HG03571 (cell line): Measurements from ENCODE around the gene PRSS21.

Source experiments
- ATAC-seq: cut with Tn5 transposase; IDR thresholded peaks from one replicate; pipeline ENCODE4 v1.9.1; 2021; ENCODE audit not compliant: unreplicated experiment

PRSS21 gene

DNA sequence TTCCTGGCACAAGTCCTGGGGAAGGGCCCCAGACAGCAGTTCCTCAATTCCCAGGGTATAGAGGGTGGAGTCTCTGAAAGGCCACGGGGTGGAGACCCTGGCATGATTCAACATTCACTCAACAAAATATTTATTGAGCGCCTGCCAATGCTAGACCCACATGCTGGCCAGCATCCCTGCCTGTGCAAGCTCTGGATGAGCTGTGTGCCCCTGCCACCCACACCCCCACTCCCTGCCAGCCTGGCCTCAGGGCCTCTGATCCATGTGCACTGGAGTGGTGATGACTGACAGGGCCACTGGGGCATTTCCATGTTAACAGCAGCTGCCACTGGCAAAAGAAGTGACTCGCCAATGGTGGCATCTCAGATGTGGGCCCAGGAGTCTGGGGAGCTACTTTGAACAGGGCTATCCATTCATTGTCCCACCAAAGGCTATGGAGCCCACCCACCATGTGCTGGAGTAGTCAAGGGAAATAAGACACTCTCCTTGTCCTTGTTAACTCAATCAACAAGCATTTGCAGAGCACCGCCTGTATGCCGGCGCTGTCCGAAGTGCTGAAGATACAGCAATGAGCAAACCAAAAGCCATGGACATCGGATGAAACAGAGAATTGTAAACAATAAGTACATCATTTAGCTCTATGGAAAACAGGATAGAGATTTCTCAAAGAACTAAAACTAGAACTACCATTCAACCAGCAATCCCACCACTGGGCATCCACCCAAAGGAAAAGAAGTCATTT is 44.0 kb downstream of the PRSS21 start:
- ATAC-seq: no peak

DNA sequence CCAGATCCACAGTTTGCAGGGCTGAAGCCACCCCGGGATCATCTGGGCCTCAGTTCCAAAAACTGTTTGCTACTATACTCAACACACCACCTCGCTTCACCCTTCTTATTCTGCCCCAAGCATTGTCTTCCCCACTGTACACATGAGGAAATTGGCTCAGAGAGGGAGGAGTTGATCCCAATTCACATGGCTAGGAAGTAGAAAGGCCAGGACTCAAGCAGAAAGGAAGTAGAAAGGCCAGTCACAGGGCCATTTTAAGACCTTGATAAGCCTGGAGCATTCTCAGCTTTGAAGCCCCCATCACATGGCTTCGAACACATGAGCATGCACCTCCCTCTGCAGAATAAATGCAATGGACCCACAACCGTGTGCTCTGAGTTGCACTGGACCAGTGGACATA is 48.6 kb downstream of the PRSS21 start:
- no peak for ATAC-seq

DNA sequence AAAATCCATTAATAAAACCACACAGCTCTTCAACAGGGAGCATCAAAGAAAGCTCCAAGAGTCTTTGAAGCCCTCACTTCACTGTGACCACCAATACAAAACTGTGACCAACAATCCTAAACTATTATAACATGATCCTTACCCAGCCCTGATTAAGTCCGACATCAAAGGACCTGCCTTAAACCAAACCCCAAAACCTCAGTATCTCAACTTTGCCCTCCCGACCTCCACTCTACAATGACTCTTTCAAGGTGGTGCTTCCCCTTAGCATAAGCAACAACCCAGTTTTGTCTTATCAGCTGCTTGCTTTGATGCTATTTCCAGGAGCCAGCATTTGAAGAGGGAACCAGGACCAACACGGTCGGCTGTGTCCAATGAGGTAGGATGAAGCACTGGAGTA is 49.4 kb downstream of the PRSS21 start:
- ATAC-seq: no peak

DNA sequence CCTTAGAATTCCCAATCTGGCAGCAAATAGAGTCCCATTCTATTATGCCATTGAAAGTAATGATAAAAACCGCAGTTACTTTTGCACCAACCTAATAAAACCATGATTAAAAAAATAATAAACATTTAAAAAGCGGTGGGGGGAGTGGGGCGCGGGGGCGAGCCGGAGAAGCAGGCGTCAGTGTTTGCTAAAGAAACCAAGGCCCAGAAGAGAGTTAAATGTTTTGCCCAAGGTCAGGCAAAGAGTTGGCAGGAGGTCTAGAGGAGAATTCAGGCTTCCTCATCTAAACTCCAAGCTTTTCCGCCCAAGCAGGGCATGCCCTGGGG is 50.6 kb downstream of the PRSS21 start:
- ATAC-seq: no peak

DNA sequence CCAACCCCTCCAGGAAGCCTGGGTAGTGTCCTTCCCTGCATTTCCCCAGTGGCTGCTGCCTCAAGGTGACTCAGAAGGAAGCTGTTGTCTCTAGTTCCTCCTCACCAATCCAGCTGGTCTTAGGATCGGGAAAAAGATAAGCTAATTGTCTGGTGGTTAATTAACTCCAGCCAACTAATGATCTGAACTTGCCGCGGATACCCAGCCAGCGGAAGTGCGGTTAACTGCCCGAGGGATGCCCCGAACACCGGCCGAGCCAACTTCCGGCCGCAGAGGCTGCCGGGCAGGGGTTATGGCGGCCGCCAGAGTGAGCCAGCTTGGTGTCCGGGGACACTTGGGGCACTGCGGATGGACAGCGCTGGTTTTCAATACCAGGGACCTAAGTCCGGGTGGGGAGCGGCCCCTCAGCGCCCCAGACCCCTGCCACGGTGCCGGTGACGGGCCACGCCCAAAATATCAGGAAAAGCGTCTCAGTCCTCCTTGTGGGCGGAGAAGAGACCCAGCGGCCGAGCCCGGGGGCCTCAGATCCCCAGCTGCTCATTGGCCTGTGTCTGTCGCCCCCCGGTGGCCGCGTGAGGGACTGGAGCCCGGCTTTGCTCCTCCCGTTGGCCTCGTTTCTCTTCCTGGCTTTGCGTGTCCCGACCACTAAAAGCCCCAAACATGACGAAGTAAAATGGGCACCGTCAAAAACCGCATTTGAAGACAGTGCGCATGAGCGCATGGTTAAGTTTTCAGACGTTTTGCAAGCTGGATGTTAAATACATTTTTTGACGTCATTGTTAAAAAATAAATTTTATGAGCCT is 51.2 kb downstream of the PRSS21 start:
- ATAC-seq: peak; percentile 73
